SH-SY5Y (cell line): ENCODE results near the gene NDUFA11.

Source experiments
- GATA2 ChIP-seq: IDR thresholded peaks from 2 replicates; pipeline ENCODE4 v1.6.1; 2011; ENCODE audit warnings: mild to moderate bottlenecking, low read depth, low read length
- GATA3 ChIP-seq: IDR thresholded peaks from 2 replicates; pipeline ENCODE4 v1.6.1; 2011; ENCODE audit warnings: low read depth, mild to moderate bottlenecking, low read length, moderate library complexity

GRCh38 chr19:5864013-5864720, 39.4 kb downstream of the NDUFA11 start:
- TF ChIP-seq GATA2: no peak
- no peak for TF ChIP-seq GATA3
